GM10248 (cell line): Measurements from ENCODE around the gene PPP1R13B.

Source experiments
- CTCF ChIA-PET: fragments of 300-600 bp; sonication (Branson Sonifier 250); formaldehyde crosslinking; extraction: SDS; loops from one replicate; lab custom pipeline; 2021; ENCODE audit warnings: antibody characterized with exemption; lab: Yijun Ruan, JAX
- POLR2A ChIA-PET: fragments of 350-650 bp; sonication (Branson Sonifier 250); formaldehyde crosslinking; extraction: SDS; loops from one replicate; lab custom pipeline; 2020; ENCODE audit warnings: antibody characterized with exemption; lab: Yijun Ruan, JAX
- DNase-seq: peaks from one replicate; pipeline ENCODE4 v3.0.0; 2012; ENCODE audit errors: extremely low spot score
- CTCF ChIP-seq: IDR thresholded peaks from 2 replicates; pipeline ENCODE4 v1.5.1; 2012; ENCODE audit warnings: mild to moderate bottlenecking, low read depth; ENCODE audit errors: extremely low read depth, missing control alignments, control extremely low read depth

The PPP1R13B gene

GRCh38 chr14:103770500-103770899 lies 76.9 kb downstream of the PPP1R13B start:
- no peak for TF ChIP-seq CTCF
- ChIA-PET POLR2A (no interaction called here), CTCF (interaction anchor here (1.0 to 1.1 kb wide), 2 partner anchors 10 to 130 kb away, joined by 3 read pairs; no protein-coding TSS in a partner anchor)
- no peak for DNase-seq

- POLR2A ChIA-PET, result no interaction called here
- CTCF ChIA-PET, result interaction anchor here (2.2 kb wide), 1 partner anchor 41 kb away, joined by 5 read pairs; no protein-coding TSS in a partner anchor
- TF ChIP-seq CTCF, result no peak
- no peak for DNase-seq
These were observed 80.0 kb downstream of the PPP1R13B start for GRCh38 chr14:103767336-103767894.

- CTCF ChIA-PET, result no interaction called here
- POLR2A ChIA-PET, result no interaction called here
- no peak for TF ChIP-seq CTCF
- DNase-seq, result no peak
These were observed 81.8 kb downstream of the PPP1R13B start for GRCh38 chr14:103765526-103765925.

GRCh38 chr14:103763730-103764488 lies 83.5 kb downstream of the PPP1R13B start:
- ChIA-PET CTCF (interaction anchor here (0.7 kb wide), 1 partner anchor 83 kb away, joined by 3 read pairs; no protein-coding TSS in a partner anchor), POLR2A (interaction anchor here (0.6 kb wide), 1 partner anchor 1799 kb away, joined by 3 read pairs; no protein-coding TSS in a partner anchor)

GRCh38 chr14:103762541-103762940 lies 84.8 kb downstream of the PPP1R13B start:
- no peak for TF ChIP-seq CTCF
- DNase-seq, result no peak
- POLR2A ChIA-PET, result no interaction called here
- CTCF ChIA-PET, result interaction anchor here (1.0 kb wide), 1 partner anchor 138 kb away, joined by 3 read pairs; no protein-coding TSS in a partner anchor

More at GRCh38 chr14:103763730-103764488, 83.5 kb downstream of the PPP1R13B start:
- peak; percentile 50 for DNase-seq
- TF ChIP-seq CTCF, result no peak

- TF ChIP-seq CTCF, result no peak
- DNase-seq, result no peak
- ChIA-PET POLR2A (no interaction called here), CTCF (interaction anchor here (1.0 kb wide), 1 partner anchor 139 kb away, joined by 3 read pairs; no protein-coding TSS in a partner anchor)
These were observed 85.3 kb downstream of the PPP1R13B start for GRCh38 chr14:103762036-103762435.
